MCF 10A (cell line): ENCODE results near the gene TSC1. TPM values are rescaled to one million over a fixed set of nuclear protein-coding genes. Genes with fewer than 3 reads are reported as not detected.

ENCODE experiments used
- BruUV-seq: library from RNA; stranded (reverse); fragments of 400-500 nt; replicated peaks from 2 replicates; lab custom pipeline; 2021; lab: Mats Ljungman, UMichigan
- CTCF ChIA-PET: fragments of 300-600 bp; sonication (Branson Sonifier 250); formaldehyde crosslinking; extraction: SDS; loops from one replicate; lab custom pipeline; 2021; ENCODE audit warnings: antibody characterized with exemption, inconsistent platforms; lab: Yijun Ruan, JAX
- POLR2A ChIA-PET: fragments of 300-600, 350-650 bp; sonication (Branson Sonifier 250); formaldehyde crosslinking; extraction: SDS; loops from one replicate; lab custom pipeline; 2020; ENCODE audit warnings: antibody characterized with exemption, inconsistent platforms; lab: Yijun Ruan, JAX
- DNase-seq: peaks from one replicate; pipeline ENCODE4 v3.0.0-alpha.2; 2018; ENCODE audit not compliant: unreplicated experiment
- H3K27ac Mint-ChIP-seq: one replicate; pipeline ENCODE4 v1.8.0; 2022; ENCODE audit warnings: mild to moderate bottlenecking, low read depth, mixed read lengths; ENCODE audit not compliant: unreplicated experiment
- H3K27me3 Mint-ChIP-seq: one replicate; pipeline ENCODE4 v1.8.0; 2022; ENCODE audit warnings: mixed read lengths; ENCODE audit not compliant: insufficient read depth, unreplicated experiment
- H3K36me3 Mint-ChIP-seq: one replicate; pipeline ENCODE4 v1.8.0; 2022; ENCODE audit warnings: mild to moderate bottlenecking, moderate library complexity, mixed read lengths; ENCODE audit not compliant: insufficient read depth, unreplicated experiment
- H3K4me1 Mint-ChIP-seq: one replicate; pipeline ENCODE4 v1.8.0; 2022; ENCODE audit warnings: mixed read lengths; ENCODE audit not compliant: insufficient read depth, unreplicated experiment
- H3K4me3 Mint-ChIP-seq: one replicate; pipeline ENCODE4 v1.8.0; 2022; ENCODE audit warnings: mild to moderate bottlenecking, moderate library complexity, mixed read lengths; ENCODE audit not compliant: unreplicated experiment
- H3K9me3 Mint-ChIP-seq: one replicate; pipeline ENCODE4 v1.8.0; 2022; ENCODE audit warnings: mixed read lengths; ENCODE audit not compliant: unreplicated experiment
- intact Hi-C: fragments of 100-400 bp; cut with micrococcal nuclease; formaldehyde crosslinking; loops from 2 replicates; pipeline ENCODE4 v1.14.1; 2022
- total RNA-seq: library from RNA; stranded (reverse); gene quantifications from 2 replicates; pipeline ENCODE4 v1.2.3, GENCODE V29; 2022
- TF ChIP-seq, protein P1 (sequence below): fragments of 200-600 bp; IDR thresholded peaks from one replicate; pipeline ENCODE4 v1.8.0; 2022; ENCODE audit warnings: antibody characterized with exemption, mild to moderate bottlenecking; ENCODE audit not compliant: unreplicated experiment

TSC1 gene
- total RNA-seq, 1 experiment from 2014 or later, result 36.6 TPM

- TF ChIP-seq, protein P1, sequence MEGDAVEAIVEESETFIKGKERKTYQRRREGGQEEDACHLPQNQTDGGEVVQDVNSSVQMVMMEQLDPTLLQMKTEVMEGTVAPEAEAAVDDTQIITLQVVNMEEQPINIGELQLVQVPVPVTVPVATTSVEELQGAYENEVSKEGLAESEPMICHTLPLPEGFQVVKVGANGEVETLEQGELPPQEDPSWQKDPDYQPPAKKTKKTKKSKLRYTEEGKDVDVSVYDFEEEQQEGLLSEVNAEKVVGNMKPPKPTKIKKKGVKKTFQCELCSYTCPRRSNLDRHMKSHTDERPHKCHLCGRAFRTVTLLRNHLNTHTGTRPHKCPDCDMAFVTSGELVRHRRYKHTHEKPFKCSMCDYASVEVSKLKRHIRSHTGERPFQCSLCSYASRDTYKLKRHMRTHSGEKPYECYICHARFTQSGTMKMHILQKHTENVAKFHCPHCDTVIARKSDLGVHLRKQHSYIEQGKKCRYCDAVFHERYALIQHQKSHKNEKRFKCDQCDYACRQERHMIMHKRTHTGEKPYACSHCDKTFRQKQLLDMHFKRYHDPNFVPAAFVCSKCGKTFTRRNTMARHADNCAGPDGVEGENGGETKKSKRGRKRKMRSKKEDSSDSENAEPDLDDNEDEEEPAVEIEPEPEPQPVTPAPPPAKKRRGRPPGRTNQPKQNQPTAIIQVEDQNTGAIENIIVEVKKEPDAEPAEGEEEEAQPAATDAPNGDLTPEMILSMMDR, result no peak
- no peak overlapping the region for H3K4me3 Mint-ChIP-seq
- intact Hi-C loops, result no loop called here
- H3K36me3 Mint-ChIP-seq, result no peaks in the 10 kb centered on the region
- CTCF ChIA-PET, result interaction anchor here (0.7 kb wide), 1 partner anchor 11 kb away, joined by 3 read pairs; no protein-coding TSS in a partner anchor
- H3K27ac Mint-ChIP-seq, result no peak overlapping the region
- no peak for DNase-seq
- H3K4me1 Mint-ChIP-seq, result no peaks in the 10 kb centered on the region
- no peaks in the 10 kb centered on the region for H3K9me3 Mint-ChIP-seq
- BruUV-seq, result no TSS peak
- POLR2A ChIA-PET, result no interaction called here
- peaks cover 29% of the 10 kb centered on the region for H3K27me3 Mint-ChIP-seq
Measured at GRCh38 chr9:132988244-132989013, 44.0 kb upstream of the TSC1 start.

- Mint-ChIP-seq H3K27ac (no peak overlapping the region), H3K27me3 (peaks cover 36% of the 10 kb centered on the region), H3K4me3 (no peak overlapping the region), H3K9me3 (no peaks in the 10 kb centered on the region), H3K36me3 (no peaks in the 10 kb centered on the region), H3K4me1 (no peaks in the 10 kb centered on the region)
- TF ChIP-seq, protein P1, result no peak
- DNase-seq, result no peak
- POLR2A ChIA-PET, result no interaction called here
- CTCF ChIA-PET, result no interaction called here
- BruUV-seq, result no TSS peak
- intact Hi-C loops, result no loop called here
Measured at GRCh38 chr9:132986640-132987620, 42.5 kb upstream of the TSC1 start.

DNA sequence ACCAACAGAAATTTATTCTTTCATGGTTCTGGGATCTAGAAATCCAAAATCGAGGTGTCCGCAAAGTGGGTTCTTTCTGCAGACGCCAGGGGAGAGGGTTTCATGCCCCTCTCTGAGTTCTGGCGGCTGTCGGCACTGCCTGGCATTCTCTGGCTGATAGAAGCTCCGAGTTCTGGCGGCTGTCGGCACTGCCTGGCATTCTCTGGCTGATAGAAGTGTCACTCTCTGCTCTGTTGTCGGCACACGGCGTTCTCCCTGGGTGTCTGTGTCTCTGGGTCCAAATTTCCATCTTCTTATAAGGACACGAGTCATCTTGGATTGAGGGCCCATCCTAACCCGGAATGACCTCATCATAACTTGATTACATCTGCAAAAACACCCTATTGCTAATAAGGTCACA is 41.7 kb upstream of the TSC1 start:
- H3K36me3 Mint-ChIP-seq, result no peaks in the 10 kb centered on the region
- CTCF ChIA-PET, result interaction anchor here (0.7 kb wide), 1 partner anchor 9 kb away, joined by 3 read pairs; no protein-coding TSS in a partner anchor
- H3K27me3 Mint-ChIP-seq, result peaks cover 38% of the 10 kb centered on the region
- POLR2A ChIA-PET, result no interaction called here
- no peaks in the 10 kb centered on the region for H3K4me1 Mint-ChIP-seq
- intact Hi-C loops, result no loop called here
- no peak overlapping the region for H3K27ac Mint-ChIP-seq
- H3K9me3 Mint-ChIP-seq, result no peaks in the 10 kb centered on the region
- no peak overlapping the region for H3K4me3 Mint-ChIP-seq
- TF ChIP-seq, protein P1, result no peak
- no peak for DNase-seq
- BruUV-seq, result no TSS peak

DNA sequence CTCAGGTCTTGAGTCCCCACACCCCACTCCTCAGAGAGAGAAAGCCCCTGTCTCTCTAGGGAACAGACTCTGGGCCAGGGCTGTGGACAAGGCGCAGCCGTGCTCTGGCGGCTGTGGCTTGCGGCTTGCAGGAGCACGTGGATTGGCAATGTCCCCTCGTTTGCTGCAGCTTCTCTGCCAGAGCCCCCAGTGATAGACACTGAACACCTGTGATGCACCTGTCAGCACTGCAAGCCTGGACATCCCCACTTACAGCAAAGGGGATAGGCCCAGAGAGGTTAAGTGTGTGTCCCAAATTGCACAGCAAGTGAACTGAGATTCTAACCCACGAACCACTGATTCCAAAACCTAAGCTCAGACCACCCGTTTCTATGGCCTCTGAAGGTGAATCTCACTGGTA is 41.1 kb upstream of the TSC1 start:
- ChIA-PET POLR2A (no interaction called here), CTCF (interaction anchor here (0.7 kb wide), 1 partner anchor 9 kb away, joined by 3 read pairs; no protein-coding TSS in a partner anchor)
- no peaks in the 10 kb centered on the region for H3K4me1 Mint-ChIP-seq
- H3K4me3 Mint-ChIP-seq, result no peak overlapping the region
- H3K36me3 Mint-ChIP-seq, result no peaks in the 10 kb centered on the region
- DNase-seq, result no peak
- TF ChIP-seq, protein P1, result no peak
- no TSS peak for BruUV-seq
- H3K27ac Mint-ChIP-seq, result no peak overlapping the region
- peaks cover 40% of the 10 kb centered on the region for H3K27me3 Mint-ChIP-seq
- intact Hi-C loops, result no loop called here
- no peaks in the 10 kb centered on the region for H3K9me3 Mint-ChIP-seq
